Activated gamma-delta T cell treated with Interleukin-2 at 50 U/mL for 16 hours (primary cell): ENCODE results near the gene P2RX1.

Experiments
- DNase-seq: peaks from one replicate; pipeline ENCODE4 v3.0.0-alpha.2; 2020

P2RX1 gene

GRCh38 chr17:3924512-3925350 lies 8.5 kb upstream of the P2RX1 start:
- no peak for DNase-seq

GRCh38 chr17:3923466-3924190 lies 7.4 kb upstream of the P2RX1 start:
- DNase-seq = no peak

- DNase-seq = no peak
Measured at GRCh38 chr17:3922765-3923164, 6.5 kb upstream of the P2RX1 start.

DNA sequence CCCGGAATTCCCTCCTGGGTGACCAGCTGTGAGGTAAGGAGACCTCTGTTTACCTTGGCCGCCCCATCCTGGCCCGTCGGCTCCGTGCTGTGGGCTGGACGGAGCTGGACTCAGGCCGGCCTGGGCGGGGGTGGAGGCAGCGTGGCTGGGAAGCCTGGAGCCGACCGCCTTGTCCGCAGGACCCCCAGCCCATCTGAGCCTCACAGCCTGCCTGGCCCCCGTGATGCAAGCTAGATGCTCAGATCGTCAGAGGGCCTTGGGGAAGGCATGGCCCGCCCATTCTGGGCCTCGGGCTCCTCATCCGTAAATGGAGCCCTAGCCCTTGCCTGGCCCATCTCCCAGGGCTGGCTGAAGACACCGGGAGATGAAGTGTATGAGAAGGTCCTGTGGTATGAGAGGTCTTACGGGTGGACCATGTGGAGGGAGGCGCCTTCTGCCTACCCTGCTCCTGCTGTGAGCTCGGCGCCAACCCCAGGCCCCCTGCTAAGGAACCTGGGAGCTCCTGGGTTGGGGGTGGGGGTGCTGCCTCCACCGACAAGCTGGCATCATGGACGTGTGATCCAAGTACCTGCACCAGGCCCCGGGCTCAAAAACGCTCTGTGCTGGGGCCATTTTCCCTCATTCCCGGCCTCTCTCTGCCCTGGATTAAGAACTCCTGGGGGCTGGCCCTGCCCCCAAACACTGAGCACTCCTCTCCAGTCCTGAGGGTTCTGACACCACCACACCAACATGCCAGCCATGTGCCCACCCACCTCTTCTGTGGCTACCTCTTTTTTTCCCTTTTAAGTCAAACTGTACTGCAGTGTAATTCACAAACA lies 5.4 kb upstream of the P2RX1 start:
- DNase-seq = no peak

- DNase-seq = no peak
Measured at GRCh38 chr17:3921006-3921405, 4.7 kb upstream of the P2RX1 start.

DNA sequence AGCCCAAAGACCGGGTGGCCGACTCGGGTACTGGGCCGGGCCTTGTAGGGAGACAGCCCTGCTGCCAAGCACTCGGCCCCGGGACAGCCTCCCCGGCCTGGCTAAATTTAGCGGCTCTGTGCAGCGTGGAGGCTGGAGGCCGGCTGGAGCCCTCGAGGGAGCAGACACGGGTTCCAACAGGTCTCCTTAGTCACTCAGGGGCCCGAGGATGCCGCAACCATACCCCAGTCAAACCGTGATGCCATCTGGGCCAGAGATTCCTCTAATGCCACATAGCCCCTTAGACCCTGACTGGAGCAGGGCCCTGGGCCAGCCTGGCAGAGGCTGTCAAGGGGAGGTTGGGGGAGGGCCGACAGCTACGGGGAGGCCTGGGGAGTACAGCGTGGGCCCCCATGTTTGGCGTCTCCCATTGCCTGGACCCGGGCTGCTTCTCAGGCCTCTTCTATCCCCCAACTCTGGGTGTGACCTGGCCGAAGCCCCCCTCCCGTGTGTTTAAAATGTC lies 2.9 kb upstream of the P2RX1 start:
- no peak for DNase-seq

DNA sequence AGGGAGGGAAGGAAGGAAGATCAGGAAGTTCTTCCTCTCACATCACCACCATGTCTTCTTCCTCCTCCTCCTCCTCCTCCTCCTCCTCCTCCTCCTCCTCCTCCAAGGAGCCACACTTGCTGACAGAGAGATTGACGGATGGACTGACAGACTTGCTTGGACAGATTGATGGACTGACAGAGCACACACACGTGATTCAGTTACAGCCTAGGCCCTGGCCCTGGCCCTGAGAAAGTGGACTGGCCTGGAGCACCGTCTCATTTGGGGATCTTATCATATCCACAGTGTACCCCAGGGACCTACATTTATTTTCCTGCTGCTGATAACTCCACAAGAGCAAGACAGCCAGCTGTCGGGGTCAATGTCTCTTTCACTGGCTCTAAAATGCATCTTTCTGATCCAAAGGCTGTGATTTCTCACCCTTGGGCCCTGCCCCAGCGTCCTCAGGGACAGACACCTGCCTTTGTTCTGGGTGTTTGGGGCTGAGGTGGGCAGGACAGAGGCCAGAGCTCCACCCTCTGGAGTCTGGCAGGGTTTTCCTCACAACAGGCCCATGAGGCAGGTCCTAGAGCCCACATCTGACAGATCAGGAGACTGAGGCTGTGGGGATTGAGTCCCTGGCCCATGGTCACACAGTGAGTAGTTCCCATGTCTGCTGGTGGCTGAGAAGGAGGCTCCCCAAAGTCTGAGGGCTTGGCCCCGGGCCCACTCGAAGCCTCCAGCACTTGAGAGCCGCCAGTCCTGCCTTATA lies 2.3 kb upstream of the P2RX1 start:
- no peak for DNase-seq

- no peak for DNase-seq
Measured at GRCh38 chr17:3917391-3917931, 1.2 kb upstream of the P2RX1 start.

DNA sequence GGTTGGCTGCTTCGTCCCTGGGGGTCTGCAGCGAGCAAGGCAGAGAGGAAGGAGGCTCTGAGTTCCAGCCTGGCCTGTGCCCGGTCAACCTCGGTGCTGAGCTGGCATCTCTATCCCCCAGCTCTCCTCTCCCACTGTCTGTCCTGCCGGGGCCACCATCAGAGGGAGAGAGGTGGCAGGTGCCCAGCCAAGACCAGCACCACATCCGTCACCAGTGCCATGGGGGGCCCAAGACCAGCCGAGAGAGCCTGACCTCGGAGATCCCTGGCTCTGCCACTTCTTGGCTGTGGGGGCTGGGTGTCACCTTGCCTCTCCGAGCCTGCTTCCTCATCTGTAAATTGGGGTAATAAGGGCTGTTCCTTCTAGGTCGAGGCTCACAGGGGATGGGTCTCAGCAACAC lies 560 bp upstream of the P2RX1 start:
- no peak for DNase-seq

DNA sequence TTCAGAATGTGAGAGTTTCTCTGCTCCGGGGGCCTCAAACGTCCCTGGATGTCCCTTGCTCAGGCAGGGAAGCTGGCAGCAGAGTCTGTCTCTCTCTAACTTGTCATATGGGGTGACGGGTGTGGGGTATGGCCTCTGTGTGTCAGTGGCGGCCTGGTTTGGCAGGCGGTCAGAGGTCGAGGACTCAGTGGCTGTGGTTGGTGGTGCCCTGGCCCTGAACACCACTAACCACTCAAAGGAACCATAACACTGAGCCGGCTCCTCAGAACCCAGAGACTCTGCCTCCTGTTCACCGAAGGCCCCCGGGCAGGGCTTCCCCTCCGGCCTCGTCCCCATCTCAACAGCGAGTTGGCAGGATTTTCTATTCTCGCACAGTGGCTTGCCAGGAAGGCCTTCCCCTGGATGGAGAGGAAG lies 677 bp downstream of the P2RX1 start:
- DNase-seq = no peak

DNA sequence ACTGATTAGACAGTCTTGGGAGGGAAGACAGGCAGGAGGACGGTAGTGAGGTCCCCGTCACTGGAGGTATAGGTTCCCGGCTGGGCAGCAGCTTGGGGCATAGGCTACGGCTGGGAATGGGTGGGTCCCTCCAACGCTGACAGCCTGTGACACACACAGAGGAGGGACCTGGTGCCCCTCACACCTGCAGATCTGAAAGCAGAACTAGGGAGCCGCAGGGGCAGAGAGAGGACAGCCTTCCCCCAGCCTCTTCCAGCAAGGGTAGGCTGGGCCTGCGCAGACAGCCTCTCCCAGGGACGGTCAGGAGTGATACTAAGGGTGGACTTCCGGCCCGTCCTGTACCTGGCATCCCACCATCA lies 2.0 kb downstream of the P2RX1 start:
- DNase-seq = no peak

DNA sequence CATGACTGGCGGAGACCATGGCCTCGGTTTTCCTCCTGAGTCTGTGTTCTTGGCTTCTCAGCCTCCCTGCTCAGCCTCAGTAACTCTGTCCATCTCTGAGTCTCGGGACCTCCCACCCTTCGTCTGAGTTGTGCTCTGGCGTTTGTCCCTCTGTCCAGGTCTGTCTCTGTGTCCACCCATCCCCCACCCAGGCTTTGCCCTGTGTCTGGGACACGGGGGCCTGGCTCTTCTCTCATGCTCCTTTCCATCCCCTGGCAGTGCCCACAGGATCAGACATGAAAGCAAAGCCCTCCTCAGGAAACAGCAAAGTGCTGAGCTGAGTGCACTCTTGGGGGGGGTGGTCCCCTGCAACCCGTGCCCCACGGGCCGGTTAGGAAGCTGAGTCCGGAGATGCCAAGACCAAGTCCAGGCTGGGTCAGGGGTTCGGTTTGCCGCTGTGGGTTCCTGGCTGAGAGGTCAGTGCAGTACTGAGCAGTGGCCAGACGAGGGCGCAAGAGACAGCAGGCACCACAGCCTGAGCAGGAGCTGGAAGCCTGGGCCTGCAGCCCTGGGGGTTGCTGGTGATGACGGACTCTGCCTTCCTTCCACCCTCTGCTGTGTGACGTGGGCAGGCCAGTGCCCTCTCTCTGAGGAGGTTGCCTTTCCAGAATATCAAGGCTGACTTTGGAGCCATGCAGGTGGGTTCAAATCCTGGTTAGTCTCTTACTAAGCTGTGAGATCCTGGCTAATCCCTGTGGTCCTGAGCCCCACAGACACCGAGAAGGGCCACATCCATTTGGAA lies 2.5 kb downstream of the P2RX1 start:
- DNase-seq = peak; percentile 81

- DNase-seq = no peak
Measured at GRCh38 chr17:3912827-3913226, 3.4 kb downstream of the P2RX1 start.

GRCh38 chr17:3911271-3912053 lies 4.8 kb downstream of the P2RX1 start:
- DNase-seq = peak; percentile 55

DNA sequence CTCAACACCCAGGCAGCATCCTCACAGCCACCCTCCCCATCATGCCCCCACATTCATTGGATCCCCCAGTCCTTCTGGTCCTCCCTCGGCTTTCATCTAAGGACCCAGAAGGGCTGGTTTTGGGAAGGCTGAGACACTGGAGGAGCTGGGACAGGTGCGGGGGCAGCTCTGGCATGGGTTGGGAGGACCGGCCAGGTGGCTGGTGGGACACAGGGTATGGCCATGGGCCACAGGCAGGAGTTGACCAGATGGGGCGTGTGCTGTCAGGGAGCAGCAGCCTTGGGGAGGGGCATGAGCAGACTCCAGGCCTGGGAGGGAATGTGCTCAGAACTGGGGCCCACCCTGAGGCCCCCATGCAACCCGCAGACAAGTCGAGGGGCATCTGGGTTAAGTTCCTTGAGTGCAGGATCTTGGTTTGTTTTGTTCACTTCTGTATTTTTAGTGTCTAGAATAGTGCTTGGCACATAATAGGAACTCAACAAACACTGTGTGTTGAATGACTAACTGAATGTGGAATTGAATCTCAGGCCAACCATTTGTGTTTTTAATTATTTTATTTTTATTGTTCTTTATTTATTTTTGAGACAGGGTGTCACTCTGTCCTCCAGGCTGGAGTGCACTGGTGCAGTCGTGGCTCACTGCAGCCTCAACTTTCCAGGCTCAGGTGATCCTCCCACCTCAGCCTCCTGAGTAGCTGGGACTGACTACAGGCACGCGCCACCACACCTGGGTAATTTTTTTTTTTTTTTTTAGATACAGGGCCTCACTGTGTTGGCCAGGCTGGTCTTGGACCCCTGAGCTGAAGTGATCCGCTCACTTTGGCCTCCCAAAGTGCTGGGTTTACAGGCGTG lies 5.6 kb downstream of the P2RX1 start:
- DNase-seq = no peak

GRCh38 chr17:3909257-3909656 lies 7.0 kb downstream of the P2RX1 start:
- DNase-seq = no peak

- no peak for DNase-seq
Measured at GRCh38 chr17:3907483-3908216, 8.6 kb downstream of the P2RX1 start.

DNA sequence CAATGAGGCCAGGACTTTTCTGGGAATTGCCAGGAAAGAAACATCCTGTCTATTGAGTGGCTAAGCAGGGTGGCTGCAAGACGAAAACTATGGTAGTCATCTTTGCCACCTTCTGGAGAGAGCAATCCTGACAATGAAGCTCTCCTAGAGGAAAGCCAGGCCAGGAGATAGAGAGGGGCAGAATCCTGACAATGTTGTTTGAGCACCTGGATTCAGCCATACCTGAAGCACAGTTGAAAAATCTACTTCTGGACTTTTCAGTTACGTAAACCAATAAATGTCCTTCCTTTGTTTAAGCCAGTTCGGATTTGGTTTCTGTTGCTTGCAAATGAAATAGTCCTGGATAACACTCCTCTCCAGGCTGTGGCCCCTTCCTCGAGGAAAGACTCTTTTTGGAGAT lies 9.4 kb downstream of the P2RX1 start:
- no peak for DNase-seq

DNA sequence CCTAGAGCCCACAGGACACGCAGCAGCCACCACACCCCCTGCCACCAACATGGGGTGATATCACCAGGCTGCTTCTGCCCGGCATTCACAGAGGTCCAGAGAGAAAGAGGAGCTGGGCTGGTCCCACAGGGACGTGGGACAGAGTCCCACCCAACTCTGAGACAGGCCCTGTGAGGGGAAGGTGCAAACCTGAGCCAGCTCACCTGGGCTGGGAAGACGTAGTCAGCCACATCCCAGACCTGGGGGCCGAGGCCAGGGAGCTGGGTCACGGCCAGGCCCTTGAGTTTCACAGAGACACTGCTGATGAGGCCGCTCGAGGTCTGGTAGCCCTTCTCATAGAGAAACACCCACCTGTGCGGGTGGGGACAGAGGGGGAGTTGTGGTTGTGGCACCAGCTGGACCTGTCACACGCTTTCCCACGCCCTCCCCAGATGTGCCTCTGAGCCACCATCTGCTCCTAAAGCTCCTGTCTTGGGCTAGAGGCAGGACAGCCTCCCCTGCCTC lies 11.2 kb downstream of the P2RX1 start:
- no peak for DNase-seq
